Naive thymus-derived CD4-positive, alpha-beta T cell (primary cell): ENCODE data around the gene SCAPER. TPM values are rescaled to one million over a fixed set of nuclear protein-coding genes. Genes with fewer than 3 reads are reported as not detected.
A peak's percentile ranks its signal among the peaks of the same experiment; 100 is the strongest.

ENCODE experiments used
- ATAC-seq: fragments of 150-1000 bp; cut with Tn5 transposase; 2 replicates; pipeline ENCODE4 v1.10.0; 2021; ENCODE audit warnings: mild to moderate bottlenecking, moderate library complexity
- CTCF ChIA-PET: fragments of 350-600 bp; sonication (Branson Sonifier 250); formaldehyde crosslinking; loops from one replicate; lab custom pipeline; 2021; ENCODE audit warnings: antibody characterized with exemption; lab: Charles Lee
- POLR2A ChIA-PET: fragments of 350-600 bp; sonication (Branson Sonifier 250); formaldehyde crosslinking; loops from one replicate; lab custom pipeline; 2021; ENCODE audit warnings: antibody characterized with exemption, inconsistent platforms; lab: Charles Lee
- DNase-seq, 9 donors: peaks; one replicate each; pipeline versions ENCODE4 v3.0.0 to v3.0.0-alpha.2; 2020 to 2022; ENCODE audit warnings: mixed read lengths in 1 of 9
- H3K27ac ChIP-seq: one replicate; pipeline ENCODE4 v1.7.0; 2013; ENCODE audit warnings: mild to moderate bottlenecking, low read depth, low read length, moderate library complexity
- H3K27me3 ChIP-seq, 2 donors: one replicate each; pipeline ENCODE4 v1.7.0; 2013; ENCODE audit warnings: low read length in 2 of 2, mild to moderate bottlenecking in 2 of 2, moderate library complexity in 2 of 2; ENCODE audit not compliant: control insufficient read depth in 2 of 2, insufficient read depth in 2 of 2
- H3K36me3 ChIP-seq, 3 experiments: 1 replicate in 2 of 3; 2 replicates in 1 of 3; pipeline ENCODE4 v1.7.0; 2013; ENCODE audit warnings: low read length in 3 of 3, mild to moderate bottlenecking in 3 of 3, moderate library complexity in 1 of 3; ENCODE audit not compliant: insufficient read depth in 3 of 3, control insufficient read depth in 2 of 3
- H3K4me1 ChIP-seq, 2 donors: one replicate each; pipeline ENCODE4 v1.7.0; 2013; ENCODE audit warnings: low read length in 2 of 2, mild to moderate bottlenecking in 2 of 2, moderate library complexity in 1 of 2; ENCODE audit not compliant: control insufficient read depth in 2 of 2, insufficient read depth in 2 of 2
- H3K4me3 ChIP-seq: 2 replicates; pipeline ENCODE4 v1.7.0; 2013; ENCODE audit warnings: mild to moderate bottlenecking, low read length
- H3K9me3 ChIP-seq, 3 experiments: 1 replicate in 2 of 3; 2 replicates in 1 of 3; pipeline ENCODE4 v1.7.0; 2013; ENCODE audit warnings: low read length in 3 of 3; ENCODE audit not compliant: control insufficient read depth in 2 of 3
- H3K27ac Mint-ChIP-seq, 9 donors: one replicate each; pipeline ENCODE4 v1.8.0; 2020 to 2022; ENCODE audit warnings: mixed read lengths in 9 of 9, mild to moderate bottlenecking in 8 of 9, moderate library complexity in 5 of 9, inconsistent platforms in 2 of 9
- H3K27me3 Mint-ChIP-seq, 5 donors: one replicate each; pipeline ENCODE4 v1.8.0; 2021 to 2022; ENCODE audit warnings: mixed read lengths in 5 of 5, mild to moderate bottlenecking in 1 of 5
- H3K36me3 Mint-ChIP-seq, 5 donors: one replicate each; pipeline ENCODE4 v1.8.0; 2020 to 2022; ENCODE audit warnings: mixed read lengths in 5 of 5, mild to moderate bottlenecking in 3 of 5, inconsistent platforms in 1 of 5
- H3K4me1 Mint-ChIP-seq, 7 donors: one replicate each; pipeline ENCODE4 v1.8.0; 2020 to 2022; ENCODE audit warnings: mixed read lengths in 7 of 7, mild to moderate bottlenecking in 3 of 7, inconsistent platforms in 1 of 7
- H3K4me3 Mint-ChIP-seq, 10 donors: one replicate each; pipeline ENCODE4 v1.8.0; 2020 to 2022; ENCODE audit warnings: mild to moderate bottlenecking in 10 of 10, mixed read lengths in 10 of 10, moderate library complexity in 6 of 10, inconsistent platforms in 2 of 10
- H3K9me3 Mint-ChIP-seq, 11 donors: one replicate each; pipeline ENCODE4 v1.8.0; 2020 to 2022; ENCODE audit warnings: mixed read lengths in 11 of 11, mild to moderate bottlenecking in 4 of 11, inconsistent platforms in 1 of 11, moderate library complexity in 1 of 11
- intact Hi-C, 2 donors: fragments of 100-400 bp; cut with micrococcal nuclease; formaldehyde crosslinking; loops; one replicate each; pipeline ENCODE4 v1.15.1; 2023
- polyA plus RNA-seq, 2 donors: library from polyadenylated mRNA; unstranded; fragments of 300-500 nt; fragmentation: Illumina TruSeq; gene quantifications; one replicate each; pipeline ENCODE4 v1.2.3, GENCODE V29; 2021
- total RNA-seq, 6 experiments: library from RNA in 5 of 6; stranded (reverse) in 5 of 6; gene quantifications; 1 replicate in 5 of 6; 2 replicates in 1 of 6; pipeline ENCODE4 v1.2.3 and lab custom pipeline; 2021 to 2026

Gene SCAPER
- total and polyA plus RNA-seq, 7 experiments from 2014 or later, result 22.6 to 56.9 (median 48.8) TPM

GRCh38 chr15:76664895-76665294 is 240.2 kb downstream of the SCAPER start:
- Histone ChIP-seq H3K4me1 (no peaks in the 10 kb centered on the region), H3K27ac (no peak overlapping the region), H3K4me3 (no peak overlapping the region), H3K36me3 (peaks cover 0 to 23% (median 0%) of the 10 kb centered on the region in 3 experiments), H3K9me3 (no peaks in the 10 kb centered on the region), H3K27me3 (no peaks in the 10 kb centered on the region)
- no peaks in the 10 kb centered on the region for H3K27me3 Mint-ChIP-seq
- no peak overlapping the region for H3K4me3 Mint-ChIP-seq
- H3K27ac Mint-ChIP-seq, result no peak overlapping the region
- ATAC-seq (no peak), DNase-seq (no peak)
- POLR2A ChIA-PET, result no interaction called here
- H3K4me1 Mint-ChIP-seq, result no peaks in the 10 kb centered on the region
- H3K9me3 Mint-ChIP-seq, result peaks cover 0 to 8% (median 1%) of the 10 kb centered on the region in 11 donors
- intact Hi-C loops, result no loop called here
- CTCF ChIA-PET, result no interaction called here
- H3K36me3 Mint-ChIP-seq, result peaks cover 2 to 76% (median 63%) of the 10 kb centered on the region in 5 donors

- intact Hi-C loops, result no loop called here
- CTCF ChIA-PET, result no interaction called here
These were observed 240.7 kb downstream of the SCAPER start for GRCh38 chr15:76664411-76664810.

GRCh38 chr15:76663529-76663928 is 241.6 kb downstream of the SCAPER start:
- intact Hi-C loops, result no loop called here
- Histone ChIP-seq H3K27ac (no peak overlapping the region), H3K4me1 (no peaks in the 10 kb centered on the region), H3K27me3 (no peaks in the 10 kb centered on the region), H3K36me3 (peaks cover 0 to 26% (median 0%) of the 10 kb centered on the region in 3 experiments), H3K4me3 (no peak overlapping the region), H3K9me3 (no peaks in the 10 kb centered on the region)
- H3K27ac Mint-ChIP-seq, result no peak overlapping the region
- H3K4me1 Mint-ChIP-seq, result no peaks in the 10 kb centered on the region
- H3K4me3 Mint-ChIP-seq, result no peak overlapping the region
- no peak for DNase-seq
- ChIA-PET POLR2A (interaction anchor here (0.7 kb wide), 1 partner anchor 20 kb away, joined by 4 read pairs; no protein-coding TSS in a partner anchor), CTCF (no interaction called here)
- ATAC-seq, result no peak
- peaks cover 4 to 86% (median 76%) of the 10 kb centered on the region in 5 donors for H3K36me3 Mint-ChIP-seq
- peaks cover 0 to 10% (median 2%) of the 10 kb centered on the region in 11 donors for H3K9me3 Mint-ChIP-seq
- H3K27me3 Mint-ChIP-seq, result no peaks in the 10 kb centered on the region

More at GRCh38 chr15:76664411-76664810, 240.7 kb downstream of the SCAPER start:
- no peaks in the 10 kb centered on the region for H3K27me3 ChIP-seq
- no peaks in the 10 kb centered on the region for H3K9me3 ChIP-seq
- ATAC-seq (no peak), DNase-seq (no peak)
- peaks cover 4 to 80% (median 68%) of the 10 kb centered on the region in 5 donors for H3K36me3 Mint-ChIP-seq
- no peak overlapping the region for H3K27ac ChIP-seq
- H3K27me3 Mint-ChIP-seq, result no peaks in the 10 kb centered on the region
- H3K4me3 ChIP-seq, result no peak overlapping the region
- no peak overlapping the region for H3K27ac Mint-ChIP-seq
- peaks cover 0 to 11% (median 2%) of the 10 kb centered on the region in 11 donors for H3K9me3 Mint-ChIP-seq
- no peak overlapping the region for H3K4me3 Mint-ChIP-seq
- POLR2A ChIA-PET, result no interaction called here
- peaks cover 0 to 23% (median 0%) of the 10 kb centered on the region in 3 experiments for H3K36me3 ChIP-seq
- H3K4me1 ChIP-seq, result no peaks in the 10 kb centered on the region
- no peaks in the 10 kb centered on the region for H3K4me1 Mint-ChIP-seq

DNA sequence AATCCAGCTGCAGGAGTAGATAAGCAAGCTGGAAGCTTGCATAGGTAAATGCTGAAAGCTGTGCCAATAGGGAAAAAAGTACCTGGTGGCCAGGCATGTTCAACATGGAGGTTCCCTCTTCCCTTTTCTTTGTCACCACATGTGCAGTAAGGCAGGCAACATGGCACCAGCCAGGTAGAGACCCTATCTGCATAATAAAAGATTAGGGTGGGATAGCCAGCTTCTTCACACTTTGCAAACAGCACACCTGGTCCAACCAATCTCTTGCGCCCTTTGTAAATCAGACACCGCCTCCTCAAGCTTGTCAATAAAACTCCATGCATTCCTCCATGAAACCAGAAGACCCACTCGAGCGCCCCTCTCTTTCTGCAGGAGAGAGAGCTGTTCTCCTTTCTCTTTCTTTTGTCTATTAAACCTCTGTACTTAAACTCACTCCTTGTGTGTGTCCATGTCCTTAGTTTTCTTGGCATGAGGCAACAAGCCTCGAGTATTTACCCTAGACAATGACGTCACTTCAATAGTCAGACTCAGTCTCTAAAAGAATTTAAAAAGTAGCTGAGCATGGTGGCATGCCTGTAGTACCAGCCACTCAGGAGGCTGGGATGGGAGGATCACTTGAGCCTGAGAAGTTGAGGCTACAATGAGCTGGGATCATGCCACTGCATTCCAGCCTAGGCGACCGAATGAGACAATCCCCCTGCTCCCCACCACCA is 256.3 kb downstream of the SCAPER start:
- peaks cover 2 to 9% (median 5%) of the 10 kb centered on the region in 7 donors for H3K4me1 Mint-ChIP-seq
- peak overlapping the region in 1 of 9 donors; percentile 59 for H3K27ac Mint-ChIP-seq
- Histone ChIP-seq H3K36me3 (peaks cover 0 to 9% (median 0%) of the 10 kb centered on the region in 3 experiments), H3K4me1 (no peaks in the 10 kb centered on the region), H3K27me3 (no peaks in the 10 kb centered on the region), H3K4me3 (no peak overlapping the region), H3K27ac (no peak overlapping the region), H3K9me3 (no peaks in the 10 kb centered on the region)
- intact Hi-C loops, result no loop called here
- DNase-seq (no peak), ATAC-seq (no peak)
- H3K9me3 Mint-ChIP-seq, result peaks cover 0 to 19% (median 6%) of the 10 kb centered on the region in 11 donors
- H3K36me3 Mint-ChIP-seq, result peaks cover 13 to 78% (median 61%) of the 10 kb centered on the region in 5 donors
- no peaks in the 10 kb centered on the region for H3K27me3 Mint-ChIP-seq
- H3K4me3 Mint-ChIP-seq, result no peak overlapping the region
- POLR2A ChIA-PET, result no interaction called here
- CTCF ChIA-PET, result no interaction called here

DNA sequence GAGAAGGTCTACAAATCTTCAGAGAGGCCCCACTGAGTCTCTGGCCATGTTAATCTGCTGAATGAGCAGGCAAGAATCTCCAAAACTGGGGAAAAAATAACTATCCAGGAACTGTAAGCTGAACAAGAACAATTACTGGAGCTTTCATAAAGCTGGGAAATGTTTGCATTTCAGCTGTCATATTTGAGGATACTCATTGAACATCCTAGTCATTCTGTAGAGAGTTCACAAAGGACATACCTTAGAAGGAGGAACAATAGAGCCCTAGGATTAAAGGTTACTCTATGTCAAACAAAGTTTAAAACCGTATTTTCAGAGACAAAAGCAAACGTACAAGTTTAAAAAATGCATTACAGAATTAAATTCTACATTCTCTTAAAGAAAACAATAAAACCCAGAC is 257.5 kb downstream of the SCAPER start:
- Histone ChIP-seq H3K27ac (no peak overlapping the region), H3K4me1 (no peaks in the 10 kb centered on the region), H3K4me3 (no peak overlapping the region), H3K9me3 (no peaks in the 10 kb centered on the region), H3K27me3 (no peaks in the 10 kb centered on the region), H3K36me3 (peaks cover 0 to 9% (median 0%) of the 10 kb centered on the region in 3 experiments)
- DNase-seq, result no peak
- no peak overlapping the region for H3K4me3 Mint-ChIP-seq
- POLR2A ChIA-PET, result no interaction called here
- peaks cover 0 to 12% (median 6%) of the 10 kb centered on the region in 11 donors for H3K9me3 Mint-ChIP-seq
- H3K36me3 Mint-ChIP-seq, result peaks cover 13 to 76% (median 54%) of the 10 kb centered on the region in 5 donors
- no peaks in the 10 kb centered on the region for H3K27me3 Mint-ChIP-seq
- intact Hi-C loops, result no loop called here
- peaks cover 0 to 5% (median 0%) of the 10 kb centered on the region in 7 donors for H3K4me1 Mint-ChIP-seq
- ATAC-seq, result no peak
- CTCF ChIA-PET, result no interaction called here
- no peak overlapping the region for H3K27ac Mint-ChIP-seq

DNA sequence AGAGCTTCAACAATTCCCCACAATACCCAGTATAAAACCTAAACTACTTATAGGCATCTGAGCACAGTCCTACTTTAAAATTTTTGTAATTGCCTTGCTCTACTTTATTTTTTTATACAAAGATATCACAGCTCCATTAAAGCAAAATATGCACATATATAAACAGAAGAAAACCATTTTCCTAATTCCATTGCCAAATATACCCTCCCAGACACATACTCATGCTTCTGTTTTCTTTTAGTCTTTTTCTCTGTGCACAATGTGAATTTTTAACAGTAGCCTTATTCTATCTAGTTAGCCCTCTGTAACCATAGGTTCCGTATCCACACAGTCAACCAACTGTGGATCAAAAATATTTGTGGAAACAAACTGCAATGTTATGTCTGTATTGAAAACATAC is 260.5 kb downstream of the SCAPER start:
- H3K27me3 ChIP-seq, result no peaks in the 10 kb centered on the region
- no peaks in the 10 kb centered on the region for H3K9me3 ChIP-seq
- Mint-ChIP-seq H3K4me3 (no peak overlapping the region), H3K4me1 (peaks cover 0 to 5% (median 0%) of the 10 kb centered on the region in 7 donors), H3K27ac (no peak overlapping the region), H3K36me3 (peaks cover 12 to 74% (median 55%) of the 10 kb centered on the region in 5 donors), H3K27me3 (no peaks in the 10 kb centered on the region), H3K9me3 (peaks cover 0 to 12% (median 6%) of the 10 kb centered on the region in 11 donors)
- no peak for ATAC-seq
- no peak overlapping the region for H3K4me3 ChIP-seq
- POLR2A ChIA-PET, result no interaction called here
- CTCF ChIA-PET, result no interaction called here
- H3K27ac ChIP-seq, result no peak overlapping the region
- intact Hi-C loops, result no loop called here
- DNase-seq, result no peak
- H3K4me1 ChIP-seq, result no peaks in the 10 kb centered on the region
- peaks cover 0 to 9% (median 0%) of the 10 kb centered on the region in 3 experiments for H3K36me3 ChIP-seq
